WTC11 (cell line): ENCODE measurements around the gene WDR18. TPM values are rescaled to one million over a fixed set of nuclear protein-coding genes. Genes with fewer than 3 reads are reported as not detected.
A peak's percentile ranks its signal among the peaks of the same experiment; 100 is the strongest.

ENCODE experiments used
- ATAC-seq: fragments of 200-7000 bp; cut with Tn5 transposase; 2 replicates; pipeline ENCODE4 v1.10.0; 2021; ENCODE audit warnings: mild to moderate bottlenecking, moderate library complexity
- CTCF ChIA-PET: fragments of 300-600 bp; sonication (Branson Sonifier 250); formaldehyde crosslinking; loops from one replicate; lab custom pipeline; 2021; ENCODE audit warnings: antibody characterized with exemption; lab: Charles Lee
- POLR2A ChIA-PET: fragments of 350-600 bp; sonication (Branson Sonifier 250); formaldehyde crosslinking; loops from one replicate; lab custom pipeline; 2021; ENCODE audit warnings: antibody characterized with exemption; lab: Charles Lee
- DNase-seq: peaks from one replicate; pipeline ENCODE4 v3.0.0; 2021; ENCODE audit warnings: low spot score
- H3K27ac Mint-ChIP-seq: 2 replicates; pipeline ENCODE4 v1.8.0; 2021; ENCODE audit warnings: mixed read lengths
- H3K27me3 Mint-ChIP-seq: 2 replicates; pipeline ENCODE4 v1.8.0; 2021; ENCODE audit warnings: low read depth, mild to moderate bottlenecking, moderate library complexity, mixed read lengths
- H3K36me3 Mint-ChIP-seq: 2 replicates; pipeline ENCODE4 v1.8.0; 2021; ENCODE audit warnings: mixed read lengths
- H3K4me1 Mint-ChIP-seq: 2 replicates; pipeline ENCODE4 v1.8.0; 2022; ENCODE audit warnings: mixed read lengths
- H3K4me3 Mint-ChIP-seq: 2 replicates; pipeline ENCODE4 v1.8.0; 2021; ENCODE audit warnings: mild to moderate bottlenecking, moderate library complexity, mixed read lengths
- H3K9me3 Mint-ChIP-seq: 2 replicates; pipeline ENCODE4 v1.8.0; 2021; ENCODE audit warnings: mixed read lengths
- AFF4 ChIP-seq: sonication (generic); formaldehyde crosslinking; IDR thresholded peaks from 2 replicates; pipeline ENCODE4 v1.8.1; 2023; ENCODE audit warnings: mild to moderate bottlenecking, missing genetic modification reagents, borderline replicate concordance
- ETV6 ChIP-seq: sonication (generic); formaldehyde crosslinking; IDR thresholded peaks from 2 replicates; pipeline ENCODE4 v1.8.1; 2022; ENCODE audit warnings: mild to moderate bottlenecking, missing genetic modification reagents
- IRF2 ChIP-seq: sonication (generic); formaldehyde crosslinking; IDR thresholded peaks from 2 replicates; pipeline ENCODE4 v1.8.0; 2022; ENCODE audit warnings: low read depth, missing genetic modification reagents, borderline replicate concordance
- KAT7 ChIP-seq: sonication (generic); formaldehyde crosslinking; IDR thresholded peaks from 2 replicates; pipeline ENCODE4 v1.8.1; 2023; ENCODE audit warnings: missing genetic modification reagents, mild to moderate bottlenecking, borderline replicate concordance
- NR1H2 ChIP-seq: sonication (generic); formaldehyde crosslinking; IDR thresholded peaks from 2 replicates; pipeline ENCODE4 v1.9.0; 2021; ENCODE audit warnings: mild to moderate bottlenecking, moderate library complexity, missing genetic modification reagents
- PREB ChIP-seq: sonication (generic); formaldehyde crosslinking; IDR thresholded peaks from 2 replicates; pipeline ENCODE4 v1.8.1; 2022; ENCODE audit warnings: mild to moderate bottlenecking, missing genetic modification reagents, moderate library complexity, borderline replicate concordance
- PRRX2 ChIP-seq: fragments of 250-450 bp; sonication (Bioruptor Pico); IDR thresholded peaks from 2 replicates; pipeline ENCODE4 v1.8.0; 2021; ENCODE audit warnings: mild to moderate bottlenecking
- RORB ChIP-seq: fragments of 250-450 bp; sonication (Bioruptor Pico); IDR thresholded peaks from 2 replicates; pipeline ENCODE4 v1.9.0; 2021; ENCODE audit warnings: mild to moderate bottlenecking
- SP1 ChIP-seq: sonication (generic); formaldehyde crosslinking; conservative IDR thresholded peaks from 2 replicates; pipeline ENCODE4 v1.8.1; 2022; ENCODE audit warnings: missing genetic modification reagents
- TEAD4 ChIP-seq: sonication (generic); formaldehyde crosslinking; IDR thresholded peaks from 2 replicates; pipeline ENCODE4 v1.8.0; 2022; ENCODE audit warnings: mild to moderate bottlenecking, missing genetic modification reagents
- ZNF121 ChIP-seq: sonication (generic); formaldehyde crosslinking; IDR thresholded peaks from 2 replicates; pipeline ENCODE4 v1.8.0; 2023; ENCODE audit warnings: missing genetic modification reagents
- ZNF512 ChIP-seq: sonication (generic); formaldehyde crosslinking; IDR thresholded peaks from 2 replicates; pipeline ENCODE4 v1.8.1; 2022; ENCODE audit warnings: missing genetic modification reagents, borderline replicate concordance
- total RNA-seq: library from RNA; stranded (reverse); gene quantifications from 3 replicates; pipeline ENCODE4 v1.2.3, GENCODE V29; 2021

Gene WDR18
- total RNA-seq, 1 experiment from 2014 or later, result 140 TPM

- TF ChIP-seq ETV6 (CRISPR knock-in tag), result no peak
Measured at GRCh38 chr19:1018393-1018792, 34.2 kb downstream of the WDR18 start (continued).

GRCh38 chr19:1018932-1019615, 34.9 kb downstream of the WDR18 start:
- TF ChIP-seq ZNF121 (CRISPR knock-in tag), result no peak
- TF ChIP-seq TEAD4 (CRISPR knock-in tag), result no peak
- no peak for TF ChIP-seq KAT7
- no peak for TF ChIP-seq ZNF512
- TF ChIP-seq PREB (CRISPR knock-in tag), result no peak
- TF ChIP-seq RORB, result no peak
- TF ChIP-seq SP1 (CRISPR knock-in tag), result no peak
- TF ChIP-seq, all 79 proteins: peak for 0
- Mint-ChIP-seq H3K36me3 (no peaks in the 10 kb centered on the region; the same call in 1 of the 2 replicates), H3K27ac (peak overlapping the region; percentile 27; the same call in 1 of the 2 replicates), H3K4me1 (peaks cover 28% of the 10 kb centered on the region), H3K9me3 (no peaks in the 10 kb centered on the region), H3K4me3 (peak overlapping the region; percentile 83), H3K27me3 (no peaks in the 10 kb centered on the region)
- ChIA-PET CTCF (interaction anchor here (1.3 to 2.1 kb wide), 4 partner anchors 17 to 225 kb away, joined by 3 to 6 read pairs (median 4); partner anchors contain the start of genes ABCA7 and GRIN3B), POLR2A (interaction anchor here (0.5 kb wide), 1 partner anchor 8 kb away, joined by 3 read pairs; no protein-coding TSS in a partner anchor)
- DNase-seq (no peak), ATAC-seq (no peak)

- peak overlapping the region; percentile 83 for H3K4me3 Mint-ChIP-seq
- ChIA-PET CTCF (interaction anchor here (1.3 to 2.1 kb wide), 4 partner anchors 16 to 225 kb away, joined by 3 to 6 read pairs (median 4); partner anchors contain the start of genes ABCA7 and GRIN3B), POLR2A (interaction anchor here (0.5 to 0.6 kb wide), 2 partner anchors 8 to 386 kb away, joined by 3 to 5 read pairs; no protein-coding TSS in a partner anchor)
- H3K27me3 Mint-ChIP-seq, result no peaks in the 10 kb centered on the region
- H3K36me3 Mint-ChIP-seq, result no peaks in the 10 kb centered on the region
- ATAC-seq (no peak), DNase-seq (no peak)
- H3K27ac Mint-ChIP-seq, result no peak overlapping the region
- H3K9me3 Mint-ChIP-seq, result no peaks in the 10 kb centered on the region
- no peak for TF ChIP-seq PRRX2
- TF ChIP-seq AFF4 (CRISPR knock-in tag), result no peak
- TF ChIP-seq IRF2 (CRISPR knock-in tag), result no peak
- TF ChIP-seq NR1H2 (CRISPR knock-in tag), result no peak
- H3K4me1 Mint-ChIP-seq, result peaks cover 28% of the 10 kb centered on the region
Measured at GRCh38 chr19:1019616-1019961, 35.4 kb downstream of the WDR18 start.
